ENCODE results near the gene WDR72. TPM values are rescaled to one million over a fixed set of nuclear protein-coding genes. Genes with fewer than 3 reads are reported as not detected.

The WDR72 gene
- total RNA-seq, 1 donor from 2014 or later = 0.59 TPM

DNA sequence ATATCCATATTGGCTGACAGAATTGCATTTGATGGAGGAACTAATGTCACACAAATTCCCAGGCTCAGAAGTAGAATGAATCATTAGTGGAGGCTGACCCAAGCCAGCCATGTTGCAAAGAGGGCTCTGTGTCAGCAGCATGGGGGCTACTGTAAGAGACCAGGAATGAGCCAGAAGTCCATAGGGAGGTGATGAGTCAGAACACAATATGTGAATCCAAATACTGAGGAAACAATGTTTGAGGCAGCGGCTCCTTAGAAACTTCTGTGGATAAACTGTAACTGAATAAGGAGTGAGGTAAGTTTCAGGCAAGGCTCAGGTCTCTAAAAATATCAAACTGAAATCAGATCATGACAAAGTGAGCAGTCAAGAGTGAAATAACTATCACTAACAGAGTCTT is 170.7 kb downstream of the WDR72 start:
- Mint-ChIP-seq H3K9me3 (ENCODE audit: unreplicated experiment) (no peaks in the 10 kb centered on the region), H3K27me3 (ENCODE audit: unreplicated experiment) (peaks cover 2% of the 10 kb centered on the region), H3K4me1 (ENCODE audit: unreplicated experiment) (no peaks in the 10 kb centered on the region), H3K36me3 (ENCODE audit: low read depth, unreplicated experiment) (no peaks in the 10 kb centered on the region), H3K27ac (ENCODE audit: unreplicated experiment) (no peak overlapping the region), H3K4me3 (ENCODE audit: unreplicated experiment) (no peak overlapping the region)
- no peak for DNase-seq (ENCODE audit: low spot score)
- TF ChIP-seq CTCF (IDR thresholded peaks at IDR 0.05; ENCODE audit: unreplicated experiment) = no peak

DNA sequence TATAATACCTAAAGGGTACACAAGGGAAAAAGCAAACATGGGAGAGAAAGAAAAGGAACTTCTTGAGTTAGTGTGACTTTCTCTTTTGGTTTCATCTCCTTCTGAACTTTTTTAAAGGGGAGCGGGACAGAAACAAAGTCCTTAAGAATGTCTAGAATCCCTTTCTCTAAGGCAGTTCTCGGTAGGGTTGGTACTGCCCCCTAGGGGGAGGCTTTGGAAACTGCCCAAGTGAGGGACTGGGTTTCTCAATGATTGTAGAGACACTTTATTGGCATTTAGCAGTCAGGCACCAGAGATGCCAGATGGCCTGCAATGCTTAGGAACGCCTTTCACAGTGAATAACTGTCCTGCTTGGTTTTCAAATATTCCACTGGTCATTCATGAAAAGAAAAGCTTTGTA is 172.7 kb downstream of the WDR72 start:
- no peaks in the 10 kb centered on the region for H3K36me3 Mint-ChIP-seq (ENCODE audit: low read depth, unreplicated experiment)
- TF ChIP-seq CTCF (IDR thresholded peaks at IDR 0.05; ENCODE audit: unreplicated experiment) = peak; percentile 85
- peaks cover 2% of the 10 kb centered on the region for H3K27me3 Mint-ChIP-seq (ENCODE audit: unreplicated experiment)
- no peaks in the 10 kb centered on the region for H3K9me3 Mint-ChIP-seq (ENCODE audit: unreplicated experiment)
- H3K4me1 Mint-ChIP-seq (ENCODE audit: unreplicated experiment) = no peaks in the 10 kb centered on the region
- peak; percentile 85 for DNase-seq (ENCODE audit: low spot score)
- H3K27ac Mint-ChIP-seq (ENCODE audit: unreplicated experiment) = no peak overlapping the region
- no peak overlapping the region for H3K4me3 Mint-ChIP-seq (ENCODE audit: unreplicated experiment)

- Mint-ChIP-seq H3K4me1 (ENCODE audit: unreplicated experiment) (no peaks in the 10 kb centered on the region), H3K36me3 (ENCODE audit: low read depth, unreplicated experiment) (no peaks in the 10 kb centered on the region), H3K9me3 (ENCODE audit: unreplicated experiment) (no peaks in the 10 kb centered on the region), H3K27ac (ENCODE audit: unreplicated experiment) (no peak overlapping the region), H3K4me3 (ENCODE audit: unreplicated experiment) (no peak overlapping the region), H3K27me3 (ENCODE audit: unreplicated experiment) (peaks cover 2% of the 10 kb centered on the region)
- no peak for DNase-seq (ENCODE audit: low spot score)
- no peak for TF ChIP-seq CTCF (IDR thresholded peaks at IDR 0.05; ENCODE audit: unreplicated experiment)
Observed at GRCh38 chr15:53581513-53581912, 177.9 kb downstream of the WDR72 start.

- Mint-ChIP-seq H3K27ac (ENCODE audit: unreplicated experiment) (no peak overlapping the region), H3K4me3 (ENCODE audit: unreplicated experiment) (no peak overlapping the region), H3K27me3 (ENCODE audit: unreplicated experiment) (peaks cover 2% of the 10 kb centered on the region), H3K9me3 (ENCODE audit: unreplicated experiment) (no peaks in the 10 kb centered on the region), H3K4me1 (ENCODE audit: unreplicated experiment) (no peaks in the 10 kb centered on the region), H3K36me3 (ENCODE audit: low read depth, unreplicated experiment) (no peaks in the 10 kb centered on the region)
- no peak for TF ChIP-seq CTCF (IDR thresholded peaks at IDR 0.05; ENCODE audit: unreplicated experiment)
- no peak for DNase-seq (ENCODE audit: low spot score)
Observed at GRCh38 chr15:53580366-53580765, 179.1 kb downstream of the WDR72 start.

- no peak overlapping the region for H3K4me3 Mint-ChIP-seq (ENCODE audit: unreplicated experiment)
- H3K4me1 Mint-ChIP-seq (ENCODE audit: unreplicated experiment) = no peaks in the 10 kb centered on the region
- no peaks in the 10 kb centered on the region for H3K27me3 Mint-ChIP-seq (ENCODE audit: unreplicated experiment)
Observed at GRCh38 chr15:53576841-53577240, 182.6 kb downstream of the WDR72 start.

More at GRCh38 chr15:53576841-53577240, 182.6 kb downstream of the WDR72 start:
- no peak for TF ChIP-seq CTCF (IDR thresholded peaks at IDR 0.05; ENCODE audit: unreplicated experiment)
- H3K9me3 Mint-ChIP-seq (ENCODE audit: unreplicated experiment) = no peaks in the 10 kb centered on the region
- H3K36me3 Mint-ChIP-seq (ENCODE audit: low read depth, unreplicated experiment) = no peaks in the 10 kb centered on the region
- no peak for DNase-seq (ENCODE audit: low spot score)
- H3K27ac Mint-ChIP-seq (ENCODE audit: unreplicated experiment) = no peak overlapping the region

Data from endothelial cell (in vitro differentiated cells).